GM13976 (cell line): ENCODE data around the gene M6PR.
"Not testable (repeated sequence)": the region's sequence is repeated elsewhere in the genome, so short reads cannot be mapped to it uniquely, and the experiment has no call there.

Source experiments
- DNase-seq: peaks from one replicate; pipeline ENCODE4 v3.0.0; 2012; ENCODE audit warnings: low spot score
- CTCF ChIP-seq: IDR thresholded peaks from 2 replicates; pipeline ENCODE4 v1.5.1; 2012; ENCODE audit warnings: borderline replicate concordance, mild to moderate bottlenecking; ENCODE audit not compliant: insufficient read depth; ENCODE audit errors: extremely low read depth, missing control alignments, control extremely low read depth
- in situ Hi-C: fragments of 300-500 bp; cut with MboI; formaldehyde crosslinking; loops from one replicate; pipeline ENCODE4 v1.12.0; 2022; ENCODE audit warnings: low sequenced_read_pairs, mixed read lengths, inconsistent platforms; ENCODE audit not compliant: unreplicated experiment

The M6PR gene

GRCh38 chr12:8903646-8904045 is 45.8 kb downstream of the M6PR start:
- in situ Hi-C loops = no loop called here
- no peak for TF ChIP-seq CTCF
- no peak for DNase-seq

- in situ Hi-C loops, DNase-seq: not testable (repeated sequence)
Measured at GRCh38 chr12:8902703-8903102, 46.7 kb downstream of the M6PR start.

- in situ Hi-C loops = loop anchor here (10.0 to 25.0 kb wide), 2 partner anchors 235 to 363 kb away; partner anchors contain the start of genes CLEC4E and MFAP5
- DNase-seq = no peak
- no peak for TF ChIP-seq CTCF
Measured at GRCh38 chr12:8899830-8900229, 49.6 kb downstream of the M6PR start.

- no peak for DNase-seq
- TF ChIP-seq CTCF = no peak
- in situ Hi-C loops = loop anchor here (10.0 to 25.0 kb wide), 2 partner anchors 232 to 360 kb away; partner anchors contain the start of genes CLEC4E and MFAP5
Measured at GRCh38 chr12:8897081-8897480, 52.4 kb downstream of the M6PR start.

GRCh38 chr12:8894986-8895385 is 54.5 kb downstream of the M6PR start:
- in situ Hi-C loops = loop anchor here (10.0 to 25.0 kb wide), 2 partner anchors 230 to 358 kb away; partner anchors contain the start of genes CLEC4E and MFAP5
- no peak for TF ChIP-seq CTCF
- DNase-seq = no peak

- in situ Hi-C loops = loop anchor here (10.0 to 25.0 kb wide), 2 partner anchors 230 to 357 kb away; partner anchors contain the start of genes CLEC4E and MFAP5
Measured at GRCh38 chr12:8894378-8894777, 55.1 kb downstream of the M6PR start.

More at GRCh38 chr12:8894378-8894777, 55.1 kb downstream of the M6PR start:
- TF ChIP-seq CTCF = no peak
- no peak for DNase-seq
